HG03095 (cell line): Measurements from ENCODE around the gene KLRK1.
"Not testable (repeated sequence)": the region's sequence is repeated elsewhere in the genome, so short reads cannot be mapped to it uniquely, and the experiment has no call there.

Experiments
- ATAC-seq: cut with Tn5 transposase; IDR thresholded peaks from one replicate; pipeline ENCODE4 v1.9.1; 2021; ENCODE audit warnings: moderate library complexity; ENCODE audit not compliant: unreplicated experiment

Gene KLRK1

GRCh38 chr12:10362828-10363657 is 26.8 kb downstream of the KLRK1 start:
- no peak for ATAC-seq

DNA sequence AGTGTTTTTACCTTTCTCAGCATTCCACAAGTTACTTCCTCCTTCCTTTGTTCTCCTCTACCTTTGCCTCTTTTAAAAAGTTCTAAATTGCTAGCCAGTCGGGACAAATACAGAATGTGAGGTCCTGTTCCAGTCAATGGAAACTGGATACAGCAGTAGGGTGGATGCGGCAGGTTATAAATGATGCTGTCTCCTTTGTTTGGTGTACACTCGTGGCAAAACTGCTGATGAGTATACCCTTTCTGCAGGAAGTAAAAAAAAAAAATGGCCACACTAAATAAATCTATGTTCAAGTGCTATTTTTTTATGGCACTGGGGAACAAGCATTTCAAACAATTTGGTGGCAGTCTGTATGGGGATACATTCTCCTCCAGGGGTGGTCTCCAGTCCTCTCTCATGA is 27.5 kb downstream of the KLRK1 start:
- ATAC-seq, result no peak

DNA sequence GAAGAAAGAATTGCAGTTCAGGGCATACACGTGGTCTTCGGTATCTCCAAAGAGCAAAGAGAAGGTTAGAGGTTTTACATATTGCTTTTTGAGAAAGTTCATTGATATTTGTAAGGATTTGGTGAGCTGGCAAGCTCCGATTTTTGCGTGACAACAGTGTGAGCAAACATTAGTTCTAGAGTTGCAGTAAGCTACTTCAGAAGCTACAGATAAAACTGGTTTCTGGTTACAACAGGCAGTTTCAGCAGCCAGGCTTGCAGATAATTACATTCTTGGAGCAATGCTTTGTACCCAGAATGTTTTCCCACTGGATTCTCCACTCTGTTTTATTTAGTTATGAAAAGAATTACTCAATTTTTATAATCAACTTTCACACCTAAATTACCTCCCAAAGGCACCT is 28.2 kb downstream of the KLRK1 start:
- ATAC-seq, result no peak

- no peak for ATAC-seq
Observed at GRCh38 chr12:10361084-10361483, 28.8 kb downstream of the KLRK1 start.

DNA sequence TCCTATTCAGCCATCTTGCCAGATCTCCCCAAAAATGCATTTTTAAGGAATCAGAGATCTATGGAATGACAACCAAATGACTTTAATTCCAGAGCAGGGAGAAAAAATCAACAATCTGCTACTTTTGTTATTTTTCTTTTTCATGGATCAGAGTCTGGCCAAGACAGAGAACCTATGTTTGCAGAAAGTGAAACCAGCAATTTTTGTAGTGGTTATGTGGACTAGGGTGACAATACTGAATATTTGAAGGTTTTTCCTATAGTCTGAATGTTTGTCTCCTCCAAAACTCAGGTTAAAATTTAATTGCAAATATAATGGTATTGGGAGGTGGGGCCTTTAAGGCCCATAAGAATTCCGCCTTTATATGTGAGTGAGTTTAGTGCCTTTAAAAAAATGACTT is 30.9 kb downstream of the KLRK1 start:
- ATAC-seq, result no peak

- ATAC-seq, result no peak
Observed at GRCh38 chr12:10358131-10358530, 31.7 kb downstream of the KLRK1 start.

- no peak for ATAC-seq
Observed at GRCh38 chr12:10354502-10354901, 35.3 kb downstream of the KLRK1 start.

DNA sequence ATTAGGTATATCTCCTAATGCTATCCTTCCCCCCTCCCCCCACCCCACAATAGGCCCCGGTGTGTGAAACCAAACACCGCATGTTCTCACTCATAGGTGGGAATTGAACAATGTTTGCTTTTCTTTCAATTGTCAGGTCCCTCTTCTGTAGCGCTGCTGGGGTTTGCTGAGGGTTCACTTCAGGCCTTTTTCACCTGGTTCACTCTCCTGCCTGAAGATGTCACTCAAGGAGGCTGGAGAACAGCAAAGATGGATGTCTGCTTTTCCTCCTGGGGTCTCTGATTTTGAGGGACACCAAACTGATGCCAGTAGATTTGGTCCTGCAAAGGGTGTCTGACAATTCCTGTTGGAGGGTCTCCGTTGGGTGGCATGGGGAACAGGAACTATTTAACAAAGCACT is 35.8 kb downstream of the KLRK1 start:
- no peak for ATAC-seq

DNA sequence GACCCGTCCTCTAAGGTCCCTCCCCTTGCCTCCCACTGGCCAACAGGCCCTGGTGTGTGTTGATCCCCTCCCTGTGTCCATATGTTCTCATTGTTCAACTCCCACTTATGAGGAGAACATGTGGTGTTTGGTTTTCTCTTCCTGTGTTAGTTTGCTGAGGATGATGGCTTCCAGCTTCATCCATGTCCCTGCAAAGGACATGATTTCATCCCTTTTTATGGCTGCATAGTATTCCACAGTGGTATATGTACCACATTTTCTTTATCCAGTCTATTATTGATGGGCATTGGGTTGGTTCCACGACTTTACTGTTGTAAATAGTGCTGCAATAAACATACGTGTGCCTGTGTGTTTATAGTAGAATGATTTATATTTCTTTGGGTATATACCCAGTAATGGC is 38.4 kb downstream of the KLRK1 start:
- not testable (repeated sequence) for ATAC-seq

- no peak for ATAC-seq
Observed at GRCh38 chr12:10341892-10342509, 47.8 kb downstream of the KLRK1 start.

- not testable (repeated sequence) for ATAC-seq
Observed at GRCh38 chr12:10340946-10341345, 48.9 kb downstream of the KLRK1 start.

- ATAC-seq, result no peak
Observed at GRCh38 chr12:10339053-10339840, 50.6 kb downstream of the KLRK1 start.

DNA sequence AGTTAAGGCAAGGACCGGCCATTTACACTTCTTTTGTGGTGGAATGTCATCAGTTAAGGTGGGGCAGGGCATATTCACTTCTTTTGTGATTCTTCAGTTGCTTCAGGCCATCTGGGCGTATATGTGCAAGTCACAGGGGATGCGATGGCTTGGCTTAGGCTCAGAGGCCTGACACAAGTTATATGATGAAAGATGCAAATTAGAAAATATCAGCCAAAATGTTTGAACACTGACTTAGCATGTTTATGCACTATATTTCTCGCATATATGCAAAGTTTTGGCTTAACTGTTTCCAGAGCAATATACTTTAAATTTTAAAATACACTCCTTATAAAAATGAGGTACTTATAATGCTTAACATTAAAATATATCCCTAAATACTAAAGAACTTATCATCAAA is 51.4 kb downstream of the KLRK1 start:
- ATAC-seq, result not testable (repeated sequence)

DNA sequence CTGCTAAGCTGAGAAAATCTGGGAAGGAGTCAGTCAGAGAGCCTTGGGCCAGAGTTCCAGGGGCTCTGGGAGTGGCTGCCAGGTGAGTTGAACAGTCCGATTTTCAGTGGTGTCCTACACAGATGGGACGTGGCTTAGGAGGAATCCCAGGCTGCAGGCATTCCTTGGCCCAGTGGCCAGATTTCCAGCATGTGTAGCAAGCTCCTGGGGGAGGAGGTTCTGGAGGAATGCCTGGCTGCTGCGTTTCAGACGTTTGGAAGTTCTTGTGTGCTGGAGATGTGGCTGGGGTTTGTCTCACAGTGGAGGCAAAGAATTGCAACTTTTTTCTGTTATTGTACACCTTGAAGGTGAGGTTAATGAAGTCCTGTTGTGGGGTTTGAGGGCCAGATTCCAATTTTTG is 53.6 kb downstream of the KLRK1 start:
- not testable (repeated sequence) for ATAC-seq

GRCh38 chr12:10331642-10332239 is 58.1 kb downstream of the KLRK1 start:
- ATAC-seq, result no peak

GRCh38 chr12:10328691-10329090 is 61.1 kb downstream of the KLRK1 start:
- not testable (repeated sequence) for ATAC-seq
